GM23338 (cell line): ENCODE results near the gene CLCN2.

Source experiments
- CREB1 ChIP-seq: fragments of 250-450 bp; sonication (Bioruptor Pico); IDR thresholded peaks from 2 replicates; pipeline ENCODE4 v1.5.0; 2020; ENCODE audit warnings: low read depth, mild to moderate bottlenecking, moderate library complexity
- EZH2 ChIP-seq: fragments of 200-600 bp; sonication (generic); IDR thresholded peaks from one replicate; pipeline ENCODE4 v1.8.0; 2017; ENCODE audit warnings: antibody characterized with exemption, mild to moderate bottlenecking, low read depth; ENCODE audit not compliant: unreplicated experiment
- EZH2phosphoT487 ChIP-seq: fragments of 200-600 bp; sonication (generic); IDR thresholded peaks from one replicate; pipeline ENCODE4 v1.8.1; 2018; ENCODE audit warnings: antibody characterized with exemption; ENCODE audit not compliant: unreplicated experiment
- POLR2AphosphoS5 ChIP-seq: IDR thresholded peaks from 2 replicates; pipeline ENCODE4 v1.6.1; 2016; ENCODE audit warnings: antibody characterized with exemption, low read depth
- TF ChIP-seq, protein P1 (sequence below), 2 experiments: fragments of 200-600 bp in 1 of 2; sonication (generic) in 1 of 2; conservative IDR thresholded peaks; 2 replicates each; pipeline versions ENCODE4 v1.5.1 to v1.6.1; 2016 to 2017; ENCODE audit warnings: antibody characterized with exemption in 2 of 2, low read depth in 2 of 2, mild to moderate bottlenecking in 2 of 2, moderate library complexity in 1 of 2
- TF ChIP-seq, protein P2 (sequence below): IDR thresholded peaks from one replicate; pipeline ENCODE4 v1.6.1; 2018; ENCODE audit warnings: antibody characterized with exemption; ENCODE audit not compliant: unreplicated experiment

DNA sequence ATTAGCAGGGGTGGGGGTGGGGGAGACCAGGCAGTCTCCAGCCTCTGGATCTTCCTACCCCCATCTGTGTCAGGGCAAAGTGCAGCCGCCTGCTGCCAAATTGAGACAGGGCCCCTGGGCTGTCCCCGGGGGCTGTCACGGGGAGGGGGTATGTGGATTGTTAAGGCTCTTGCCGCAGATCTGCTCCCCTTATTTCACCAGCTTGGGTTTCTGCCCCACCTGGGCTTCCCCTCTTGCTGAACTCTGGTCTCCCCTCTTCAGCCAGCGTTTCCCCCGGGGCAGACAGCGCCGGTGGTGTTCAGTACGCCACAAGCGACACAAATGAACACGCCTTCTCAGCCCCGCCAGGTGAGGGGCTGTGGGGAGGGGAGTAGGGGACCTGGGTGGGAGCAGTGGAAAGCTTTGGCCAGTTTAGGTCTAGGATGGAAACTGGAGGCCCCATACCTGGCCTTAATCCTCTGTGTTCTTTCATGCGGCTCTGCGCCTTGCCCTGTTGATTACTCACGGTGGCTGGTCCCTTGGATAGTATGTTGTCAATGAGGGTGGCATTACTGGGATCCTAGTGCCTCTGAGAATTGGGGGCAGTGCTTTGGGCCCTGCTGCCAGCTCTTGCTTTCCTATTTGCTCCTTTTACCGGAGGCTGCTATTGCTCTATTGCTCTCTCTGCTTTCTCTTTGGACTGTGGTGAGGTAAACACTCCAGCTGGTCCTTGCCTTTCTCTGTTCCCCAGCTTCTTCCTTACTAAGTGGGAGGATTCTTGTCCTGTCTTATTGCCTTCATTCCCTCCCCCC, 45.3 kb downstream of the CLCN2 start:
- no peak for TF ChIP-seq CREB1 (CRISPR knock-in tag)
- TF ChIP-seq EZH2phosphoT487: no peak
- no peak for TF ChIP-seq EZH2
- TF ChIP-seq, protein P1, sequence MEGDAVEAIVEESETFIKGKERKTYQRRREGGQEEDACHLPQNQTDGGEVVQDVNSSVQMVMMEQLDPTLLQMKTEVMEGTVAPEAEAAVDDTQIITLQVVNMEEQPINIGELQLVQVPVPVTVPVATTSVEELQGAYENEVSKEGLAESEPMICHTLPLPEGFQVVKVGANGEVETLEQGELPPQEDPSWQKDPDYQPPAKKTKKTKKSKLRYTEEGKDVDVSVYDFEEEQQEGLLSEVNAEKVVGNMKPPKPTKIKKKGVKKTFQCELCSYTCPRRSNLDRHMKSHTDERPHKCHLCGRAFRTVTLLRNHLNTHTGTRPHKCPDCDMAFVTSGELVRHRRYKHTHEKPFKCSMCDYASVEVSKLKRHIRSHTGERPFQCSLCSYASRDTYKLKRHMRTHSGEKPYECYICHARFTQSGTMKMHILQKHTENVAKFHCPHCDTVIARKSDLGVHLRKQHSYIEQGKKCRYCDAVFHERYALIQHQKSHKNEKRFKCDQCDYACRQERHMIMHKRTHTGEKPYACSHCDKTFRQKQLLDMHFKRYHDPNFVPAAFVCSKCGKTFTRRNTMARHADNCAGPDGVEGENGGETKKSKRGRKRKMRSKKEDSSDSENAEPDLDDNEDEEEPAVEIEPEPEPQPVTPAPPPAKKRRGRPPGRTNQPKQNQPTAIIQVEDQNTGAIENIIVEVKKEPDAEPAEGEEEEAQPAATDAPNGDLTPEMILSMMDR (conservative IDR thresholded peaks at IDR 0.05; ENCODE audit: low read depth in 2 of 2): no peak
- TF ChIP-seq POLR2AphosphoS5: no peak
- TF ChIP-seq, protein P2, sequence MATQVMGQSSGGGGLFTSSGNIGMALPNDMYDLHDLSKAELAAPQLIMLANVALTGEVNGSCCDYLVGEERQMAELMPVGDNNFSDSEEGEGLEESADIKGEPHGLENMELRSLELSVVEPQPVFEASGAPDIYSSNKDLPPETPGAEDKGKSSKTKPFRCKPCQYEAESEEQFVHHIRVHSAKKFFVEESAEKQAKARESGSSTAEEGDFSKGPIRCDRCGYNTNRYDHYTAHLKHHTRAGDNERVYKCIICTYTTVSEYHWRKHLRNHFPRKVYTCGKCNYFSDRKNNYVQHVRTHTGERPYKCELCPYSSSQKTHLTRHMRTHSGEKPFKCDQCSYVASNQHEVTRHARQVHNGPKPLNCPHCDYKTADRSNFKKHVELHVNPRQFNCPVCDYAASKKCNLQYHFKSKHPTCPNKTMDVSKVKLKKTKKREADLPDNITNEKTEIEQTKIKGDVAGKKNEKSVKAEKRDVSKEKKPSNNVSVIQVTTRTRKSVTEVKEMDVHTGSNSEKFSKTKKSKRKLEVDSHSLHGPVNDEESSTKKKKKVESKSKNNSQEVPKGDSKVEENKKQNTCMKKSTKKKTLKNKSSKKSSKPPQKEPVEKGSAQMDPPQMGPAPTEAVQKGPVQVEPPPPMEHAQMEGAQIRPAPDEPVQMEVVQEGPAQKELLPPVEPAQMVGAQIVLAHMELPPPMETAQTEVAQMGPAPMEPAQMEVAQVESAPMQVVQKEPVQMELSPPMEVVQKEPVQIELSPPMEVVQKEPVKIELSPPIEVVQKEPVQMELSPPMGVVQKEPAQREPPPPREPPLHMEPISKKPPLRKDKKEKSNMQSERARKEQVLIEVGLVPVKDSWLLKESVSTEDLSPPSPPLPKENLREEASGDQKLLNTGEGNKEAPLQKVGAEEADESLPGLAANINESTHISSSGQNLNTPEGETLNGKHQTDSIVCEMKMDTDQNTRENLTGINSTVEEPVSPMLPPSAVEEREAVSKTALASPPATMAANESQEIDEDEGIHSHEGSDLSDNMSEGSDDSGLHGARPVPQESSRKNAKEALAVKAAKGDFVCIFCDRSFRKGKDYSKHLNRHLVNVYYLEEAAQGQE: no peak
